Activated CD8-positive, alpha-beta memory T cell treated with anti-CD3 and anti-CD28 coated beads, Interleukin-2, amount 50 U/mL, for 24 hours (primary cell): ENCODE results near the gene OPCML.

ENCODE experiments used
- DNase-seq: peaks from one replicate; pipeline ENCODE4 v3.0.0-alpha.2; 2020; ENCODE audit errors: extremely low read depth

The OPCML gene

GRCh38 chr11:133234883-133235282 is 297.4 kb downstream of the OPCML start:
- DNase-seq = no peak

GRCh38 chr11:133232665-133233064 is 299.6 kb downstream of the OPCML start:
- no peak for DNase-seq

GRCh38 chr11:133230431-133230830 is 301.9 kb downstream of the OPCML start:
- no peak for DNase-seq

GRCh38 chr11:133228471-133229329 is 303.6 kb downstream of the OPCML start:
- no peak for DNase-seq

- DNase-seq = no peak
These were observed 304.6 kb downstream of the OPCML start for GRCh38 chr11:133227632-133228111.

- no peak for DNase-seq
These were observed 308.0 kb downstream of the OPCML start for GRCh38 chr11:133224271-133224670.

- no peak for DNase-seq
These were observed 309.6 kb downstream of the OPCML start for GRCh38 chr11:133222425-133223330.

- no peak for DNase-seq
These were observed 312.8 kb downstream of the OPCML start for GRCh38 chr11:133219543-133219942.

GRCh38 chr11:133216813-133217212 is 315.5 kb downstream of the OPCML start:
- DNase-seq = no peak

- no peak for DNase-seq
These were observed 316.6 kb downstream of the OPCML start for GRCh38 chr11:133215596-133216230.

- DNase-seq = no peak
These were observed 317.7 kb downstream of the OPCML start for GRCh38 chr11:133214646-133215045.

GRCh38 chr11:133212201-133212600 is 320.1 kb downstream of the OPCML start:
- DNase-seq = no peak

GRCh38 chr11:133207995-133208394 is 324.3 kb downstream of the OPCML start:
- DNase-seq = no peak

- DNase-seq = no peak
These were observed 325.8 kb downstream of the OPCML start for GRCh38 chr11:133206313-133207005.

GRCh38 chr11:133204158-133204557 is 328.1 kb downstream of the OPCML start:
- no peak for DNase-seq

- DNase-seq = no peak
These were observed 329.5 kb downstream of the OPCML start for GRCh38 chr11:133202816-133203215.

- no peak for DNase-seq
These were observed 333.9 kb downstream of the OPCML start for GRCh38 chr11:133198438-133198837.

- no peak for DNase-seq
These were observed 334.9 kb downstream of the OPCML start for GRCh38 chr11:133197425-133197824.

GRCh38 chr11:133191931-133192330 is 340.4 kb downstream of the OPCML start:
- no peak for DNase-seq

GRCh38 chr11:133181667-133182066 is 350.6 kb downstream of the OPCML start:
- no peak for DNase-seq

GRCh38 chr11:133181066-133181465 is 351.2 kb downstream of the OPCML start:
- no peak for DNase-seq
